Measurements from ENCODE around the gene PCDHGA5.

- TF ChIP-seq EZH2 (IDR thresholded peaks at IDR 0.05) (no peak), POLR2AphosphoS5 (IDR thresholded peaks at IDR 0.05; ENCODE audit: borderline replicate concordance, low read depth, low read length) (no peak), FOXP2 (optimal IDR thresholded peaks at IDR 0.05; ENCODE audit: control extremely low read depth, extremely low read length, insufficient read depth) (no peak)
Observed at GRCh38 chr5:141366016-141366896, 2.3 kb downstream of the PCDHGA5 start.

Data from SK-N-MC (cell line).